Thyroid gland (tissue), 4 donors: Measurements from ENCODE around the gene SCN5A. TPM values are rescaled to one million over a fixed set of nuclear protein-coding genes. Genes with fewer than 3 reads are reported as not detected.

ENCODE experiments used
- DNase-seq, 2 donors: peaks; one replicate each; pipeline ENCODE4 v3.0.0-alpha.2; 2019
- H3K27ac ChIP-seq, 3 donors: fragments of 200-600 bp; sonication (generic); 1 replicate in 2 of 3; 2 replicates in 1 of 3; pipeline ENCODE4 v1.5.1; 2016 to 2019; ENCODE audit warnings: mild to moderate bottlenecking in 1 of 3, moderate library complexity in 1 of 3
- H3K27me3 ChIP-seq: fragments of 200-600 bp; sonication (generic); one replicate; pipeline ENCODE4 v1.5.1; 2019
- H3K36me3 ChIP-seq, 2 donors: fragments of 200-600 bp; sonication (generic); one replicate each; pipeline ENCODE4 v1.5.1; 2016 to 2019
- H3K4me1 ChIP-seq, 2 donors: fragments of 200-600 bp; sonication (generic); one replicate each; pipeline ENCODE4 v1.5.1; 2017 to 2019
- H3K4me3 ChIP-seq, 3 donors: fragments of 200-600 bp; sonication (generic); replicated peaks in 1 of 3; 1 replicate in 2 of 3; 2 replicates in 1 of 3; pipeline ENCODE4 v1.5.1; 2016; ENCODE audit warnings: mild to moderate bottlenecking in 1 of 3
- H3K9me3 ChIP-seq: fragments of 200-600 bp; sonication (generic); one replicate; pipeline ENCODE4 v1.5.1; 2017
- CTCF ChIP-seq, 6 experiments: fragments of 200-600 bp in 3 of 6; fragments of 450-650 bp in 3 of 6; sonication (generic) in 3 of 6; IDR thresholded peaks; one replicate each; pipeline ENCODE4 v1.5.1; 2016 to 2019; ENCODE audit warnings: antibody characterized with exemption in 6 of 6, mild to moderate bottlenecking in 2 of 6, inconsistent platforms in 1 of 6, moderate library complexity in 1 of 6
- POLR2A ChIP-seq, 2 donors: fragments of 450-650 bp; IDR thresholded peaks; one replicate each; pipeline ENCODE4 v1.6.1; 2017; ENCODE audit warnings: antibody characterized with exemption in 2 of 2, mild to moderate bottlenecking in 2 of 2, moderate library complexity in 1 of 2
- WGBS, 2 donors: methylation state at CpG; one replicate each; pipeline ENCODE4 v1.1.5; 2017; 5-methylcytosine and 5-hydroxymethylcytosine counted together
- intact Hi-C: fragments of 100-400 bp; cut with DNase I; formaldehyde crosslinking; loops from one replicate; pipeline ENCODE4 v1.15.1; 2023
- total RNA-seq, 4 donors: library from RNA; depleted of rRNA; stranded (reverse); fragments of >200 nt; gene quantifications; one replicate each; pipeline ENCODE4 v1.2.3, GENCODE V29; 2016

Gene SCN5A
- total RNA-seq, 4 donors from 2014 or later = 0.13 to 1.9 (median 1.1) TPM

- Histone ChIP-seq H3K36me3 (no peaks in the 10 kb centered on the region), H3K27ac (no peak overlapping the region), H3K27me3 (no peaks in the 10 kb centered on the region), H3K4me1 (no peaks in the 10 kb centered on the region), H3K9me3 (no peaks in the 10 kb centered on the region), H3K4me3 (no peak overlapping the region)
- WGBS, 2 donors = 88 to 93% methylated on average over 11 of the region's 11 CpGs
- TF ChIP-seq CTCF (IDR thresholded peaks at IDR 0.05) (no peak), POLR2A (IDR thresholded peaks at IDR 0.05) (no peak)
- DNase-seq = no peak
- intact Hi-C loops = no loop called here
Observed at GRCh38 chr3:38606561-38606960, 42.9 kb downstream of the SCN5A start.

GRCh38 chr3:38605981-38606380 lies 43.5 kb downstream of the SCN5A start:
- no peaks in the 10 kb centered on the region for H3K9me3 ChIP-seq
- no peak overlapping the region for H3K4me3 ChIP-seq
- intact Hi-C loops = no loop called here
- WGBS, 2 donors = 96 to 98% methylated on average over 7 of the region's 7 CpGs
- DNase-seq = no peak
- H3K36me3 ChIP-seq = no peaks in the 10 kb centered on the region
- no peaks in the 10 kb centered on the region for H3K27me3 ChIP-seq
- H3K4me1 ChIP-seq = no peaks in the 10 kb centered on the region
- TF ChIP-seq POLR2A (IDR thresholded peaks at IDR 0.05) (no peak), CTCF (IDR thresholded peaks at IDR 0.05) (no peak)
- H3K27ac ChIP-seq = no peak overlapping the region

- TF ChIP-seq CTCF (IDR thresholded peaks at IDR 0.05) = no peak
- no peak for TF ChIP-seq POLR2A (IDR thresholded peaks at IDR 0.05)
- intact Hi-C loops = no loop called here
- no peaks in the 10 kb centered on the region for H3K36me3 ChIP-seq
- H3K4me3 ChIP-seq = no peak overlapping the region
- no peak for DNase-seq
- H3K4me1 ChIP-seq = no peaks in the 10 kb centered on the region
- no peak overlapping the region for H3K27ac ChIP-seq
- 87 to 100% methylated on average over 4 to 6 of the region's 6 CpGs for WGBS, 2 donors
- H3K9me3 ChIP-seq = no peaks in the 10 kb centered on the region
- H3K27me3 ChIP-seq = no peaks in the 10 kb centered on the region
Observed at GRCh38 chr3:38604246-38604645, 45.2 kb downstream of the SCN5A start.

GRCh38 chr3:38603731-38604131 lies 45.8 kb downstream of the SCN5A start:
- no peaks in the 10 kb centered on the region for H3K36me3 ChIP-seq
- no peaks in the 10 kb centered on the region for H3K9me3 ChIP-seq
- no peak for DNase-seq
- H3K27me3 ChIP-seq = no peaks in the 10 kb centered on the region
- H3K27ac ChIP-seq = no peak overlapping the region
- no peaks in the 10 kb centered on the region for H3K4me1 ChIP-seq
- TF ChIP-seq POLR2A (IDR thresholded peaks at IDR 0.05) = no peak
- TF ChIP-seq CTCF (IDR thresholded peaks at IDR 0.05) = no peak
- H3K4me3 ChIP-seq = no peak overlapping the region
- 88 to 93% methylated on average over 9 to 16 of the region's 16 CpGs for WGBS, 2 donors
- intact Hi-C loops = no loop called here

GRCh38 chr3:38602576-38603250 lies 46.8 kb downstream of the SCN5A start:
- intact Hi-C loops = no loop called here
- Histone ChIP-seq H3K36me3 (no peaks in the 10 kb centered on the region), H3K9me3 (no peaks in the 10 kb centered on the region), H3K4me1 (no peaks in the 10 kb centered on the region), H3K4me3 (no peak overlapping the region), H3K27me3 (no peaks in the 10 kb centered on the region), H3K27ac (no peak overlapping the region)
- DNase-seq = no peak
- no peak for TF ChIP-seq CTCF (IDR thresholded peaks at IDR 0.05)
- no peak for TF ChIP-seq POLR2A (IDR thresholded peaks at IDR 0.05)
- 86 to 89% methylated on average over 7 of the region's 7 CpGs for WGBS, 2 donors
